ENCODE results near the gene DDA1.

DDA1 gene

DNA sequence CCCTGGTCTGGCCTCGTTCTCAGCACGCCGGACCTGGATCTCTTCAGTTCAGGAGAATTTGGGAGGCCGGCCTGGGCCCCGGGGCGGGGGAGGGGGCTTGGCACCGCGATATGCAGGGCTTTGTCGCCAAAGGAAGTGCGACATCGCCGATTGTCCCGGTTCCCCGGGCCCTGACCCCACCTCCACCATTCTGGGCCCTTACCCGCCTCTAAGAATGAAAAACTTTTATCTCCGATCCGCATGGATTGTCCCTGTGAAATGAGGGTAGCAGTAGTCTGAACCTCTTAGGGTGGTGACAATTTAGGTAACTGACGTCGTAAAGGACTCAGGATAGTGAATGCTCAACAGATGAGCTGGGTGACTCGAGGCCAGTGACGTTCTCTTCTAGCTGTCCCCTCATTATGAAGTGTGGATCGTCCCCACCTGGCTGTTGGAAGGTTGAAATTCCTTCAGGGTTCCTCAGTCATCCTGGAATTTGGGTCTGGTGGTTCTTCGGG, 650 bp downstream of the DDA1 start:
- ChIA-PET POLR2A (ENCODE audit: low non-redundant PET) (no interaction called here), CTCF (no interaction called here)

DNA sequence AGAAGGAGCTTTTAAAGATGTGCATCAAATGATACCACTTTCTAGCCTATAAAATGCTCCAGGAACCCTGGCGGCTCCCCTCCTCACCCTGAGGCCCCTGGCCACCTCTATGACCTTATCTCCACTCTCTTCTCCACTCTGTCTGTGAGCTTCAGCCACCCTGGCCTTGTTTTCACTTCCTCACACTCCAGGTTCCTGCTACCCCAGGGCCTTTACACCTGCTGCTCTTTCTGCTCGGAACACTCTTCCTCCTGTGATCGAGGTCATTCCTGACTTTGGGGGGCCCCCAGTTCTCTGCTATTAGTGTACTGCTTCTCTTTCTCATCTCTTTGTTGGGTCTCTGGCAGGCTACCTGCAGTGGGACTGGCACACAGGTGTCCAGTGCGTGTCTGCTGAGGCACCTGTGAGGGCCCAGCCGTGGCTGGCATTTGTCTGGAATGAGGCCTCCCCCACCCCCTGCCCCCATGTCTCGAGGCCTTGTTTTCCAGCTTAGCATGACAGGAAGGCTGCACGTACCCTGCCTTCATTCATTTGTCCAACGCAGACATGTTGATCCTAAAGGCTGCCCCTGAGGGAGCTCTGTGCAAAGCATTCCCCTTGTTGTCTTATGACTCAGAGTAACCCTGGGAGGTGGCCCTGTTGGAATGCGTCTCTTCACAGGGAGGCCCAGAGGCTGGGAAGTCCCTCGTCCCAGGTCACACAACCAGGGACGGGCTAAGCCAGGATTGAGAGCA, 2.3 kb downstream of the DDA1 start:
- peak overlapping the region; percentile 98 for H3K27ac ChIP-seq
- CTCF ChIA-PET = no interaction called here
- TF ChIP-seq, protein P1, sequence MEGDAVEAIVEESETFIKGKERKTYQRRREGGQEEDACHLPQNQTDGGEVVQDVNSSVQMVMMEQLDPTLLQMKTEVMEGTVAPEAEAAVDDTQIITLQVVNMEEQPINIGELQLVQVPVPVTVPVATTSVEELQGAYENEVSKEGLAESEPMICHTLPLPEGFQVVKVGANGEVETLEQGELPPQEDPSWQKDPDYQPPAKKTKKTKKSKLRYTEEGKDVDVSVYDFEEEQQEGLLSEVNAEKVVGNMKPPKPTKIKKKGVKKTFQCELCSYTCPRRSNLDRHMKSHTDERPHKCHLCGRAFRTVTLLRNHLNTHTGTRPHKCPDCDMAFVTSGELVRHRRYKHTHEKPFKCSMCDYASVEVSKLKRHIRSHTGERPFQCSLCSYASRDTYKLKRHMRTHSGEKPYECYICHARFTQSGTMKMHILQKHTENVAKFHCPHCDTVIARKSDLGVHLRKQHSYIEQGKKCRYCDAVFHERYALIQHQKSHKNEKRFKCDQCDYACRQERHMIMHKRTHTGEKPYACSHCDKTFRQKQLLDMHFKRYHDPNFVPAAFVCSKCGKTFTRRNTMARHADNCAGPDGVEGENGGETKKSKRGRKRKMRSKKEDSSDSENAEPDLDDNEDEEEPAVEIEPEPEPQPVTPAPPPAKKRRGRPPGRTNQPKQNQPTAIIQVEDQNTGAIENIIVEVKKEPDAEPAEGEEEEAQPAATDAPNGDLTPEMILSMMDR (conservative IDR thresholded peaks at IDR 0.05; ENCODE audit: low read depth) = no peak
- POLR2A ChIA-PET (ENCODE audit: low non-redundant PET) = no interaction called here
- DNase-seq (ENCODE audit: low spot score) = peak; percentile 59

More for the DNA sequence above, 650 bp downstream of the DDA1 start:
- TF ChIP-seq, protein P1 (conservative IDR thresholded peaks at IDR 0.05; ENCODE audit: low read depth) = no peak
- DNase-seq (ENCODE audit: low spot score) = no peak
- H3K27ac ChIP-seq = peak overlapping the region; percentile 98

DNA sequence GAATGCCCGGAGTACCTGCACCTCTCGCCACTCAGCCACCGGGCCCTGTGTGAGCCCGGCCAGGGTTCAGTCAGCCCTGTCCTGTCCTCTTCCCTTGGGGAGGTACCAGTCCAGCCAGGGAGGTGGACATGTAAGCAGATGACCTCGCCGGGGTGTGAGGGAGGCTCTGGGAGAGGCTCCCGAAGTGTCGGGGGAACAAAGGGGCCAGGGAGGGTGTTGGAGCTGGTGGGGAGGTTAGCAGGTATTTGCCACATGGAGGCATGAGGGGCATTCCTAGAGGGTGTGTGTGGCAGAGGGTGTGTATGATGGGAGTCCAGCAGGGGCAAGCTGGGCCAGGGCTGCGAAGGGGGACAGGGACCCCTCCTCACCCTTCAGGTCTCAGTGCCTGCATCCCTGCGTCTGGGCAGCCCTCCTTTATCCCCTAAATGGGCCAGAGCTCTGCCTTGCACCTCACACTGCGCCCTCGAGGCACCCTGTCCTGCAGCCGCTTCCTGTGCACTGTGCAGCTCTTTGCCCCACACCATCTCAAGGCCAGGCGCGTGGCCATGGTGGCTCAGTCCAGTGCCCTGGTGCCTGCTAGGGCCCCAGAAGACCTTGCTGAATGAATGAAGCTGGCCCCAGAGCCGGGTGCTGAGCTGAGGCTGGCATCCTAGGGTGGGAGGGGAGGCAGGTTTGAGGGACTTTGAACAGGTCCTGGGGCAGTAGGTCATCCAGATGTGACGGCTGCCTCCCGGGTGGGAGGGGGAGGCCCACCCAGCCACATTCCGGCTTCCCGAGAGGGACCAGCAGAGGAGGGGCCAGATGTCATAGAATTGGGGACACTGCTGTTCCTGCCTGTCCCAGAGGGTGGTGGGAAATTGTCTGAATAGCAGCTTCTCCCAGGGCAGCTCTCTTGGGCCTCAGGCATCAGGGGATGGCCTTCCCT, 3.1 kb downstream of the DDA1 start:
- DNase-seq (ENCODE audit: low spot score) = no peak
- TF ChIP-seq, protein P1 (conservative IDR thresholded peaks at IDR 0.05; ENCODE audit: low read depth) = no peak
- H3K27ac ChIP-seq = peak overlapping the region; percentile 98
- ChIA-PET POLR2A (ENCODE audit: low non-redundant PET) (no interaction called here), CTCF (no interaction called here)

DNA sequence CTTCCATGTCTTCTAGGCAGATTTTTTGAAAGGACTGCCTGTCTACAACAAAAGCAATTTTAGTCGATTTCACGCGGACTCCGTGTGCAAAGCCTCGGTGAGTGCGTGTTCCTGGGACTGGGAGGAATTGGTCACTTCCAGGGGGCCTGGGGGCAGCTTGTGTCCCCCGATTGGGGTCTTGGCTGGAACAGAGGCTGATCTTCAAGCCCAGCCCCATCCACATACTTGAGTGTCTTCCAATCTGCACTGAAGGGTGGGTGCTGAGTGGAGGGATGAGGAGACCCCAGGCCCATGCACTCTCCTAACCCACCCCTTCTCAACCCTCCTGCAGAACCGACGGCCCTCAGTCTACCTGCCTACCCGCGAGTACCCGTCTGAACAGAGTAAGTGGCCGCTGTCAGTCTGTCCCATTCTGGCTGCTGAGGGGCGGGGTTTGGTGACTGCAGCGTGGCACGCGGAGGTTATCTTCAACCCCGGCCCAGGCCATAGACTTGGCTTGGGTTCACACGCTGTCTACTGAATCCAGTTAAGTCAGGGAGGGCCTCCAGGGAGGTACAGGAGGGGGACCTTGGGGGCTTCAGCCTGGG, 4.7 kb downstream of the DDA1 start:
- H3K27ac ChIP-seq = peak overlapping the region; percentile 98
- POLR2A ChIA-PET (ENCODE audit: low non-redundant PET) = no interaction called here
- DNase-seq (ENCODE audit: low spot score) = no peak
- TF ChIP-seq, protein P1 (conservative IDR thresholded peaks at IDR 0.05; ENCODE audit: low read depth) = no peak
- CTCF ChIA-PET = no interaction called here

DNA sequence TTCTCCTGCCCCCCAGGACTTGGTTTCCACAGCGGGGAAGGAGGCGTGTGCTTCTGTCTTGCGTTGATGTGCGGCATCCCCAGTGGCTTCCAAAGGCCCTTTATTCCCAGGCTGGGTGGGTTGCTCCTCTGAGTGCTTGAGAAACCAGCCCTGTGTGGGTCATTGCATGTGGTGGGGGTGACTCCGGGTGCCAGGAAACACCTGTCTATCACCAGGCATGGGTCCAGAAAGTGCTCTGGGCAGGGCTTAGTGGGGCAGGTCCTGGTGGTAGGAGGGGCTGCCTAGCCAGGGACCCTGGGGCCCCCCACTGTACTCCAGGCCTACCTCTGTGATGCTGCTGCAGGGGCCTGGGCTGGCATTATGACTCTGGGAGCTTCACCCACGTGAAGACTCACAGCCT, 9.6 kb downstream of the DDA1 start:
- CTCF ChIA-PET = interaction anchor here (0.6 kb wide), 1 partner anchor 11 kb away, joined by 4 read pairs; no protein-coding TSS in a partner anchor
- POLR2A ChIA-PET (ENCODE audit: low non-redundant PET) = no interaction called here
- DNase-seq (ENCODE audit: low spot score) = no peak
- H3K27ac ChIP-seq = peak overlapping the region; percentile 97
- TF ChIP-seq, protein P1 (conservative IDR thresholded peaks at IDR 0.05; ENCODE audit: low read depth) = no peak

Data from RWPE1 (cell line).